ENCODE measurements around the gene TTLL1.

TTLL1 gene

DNA sequence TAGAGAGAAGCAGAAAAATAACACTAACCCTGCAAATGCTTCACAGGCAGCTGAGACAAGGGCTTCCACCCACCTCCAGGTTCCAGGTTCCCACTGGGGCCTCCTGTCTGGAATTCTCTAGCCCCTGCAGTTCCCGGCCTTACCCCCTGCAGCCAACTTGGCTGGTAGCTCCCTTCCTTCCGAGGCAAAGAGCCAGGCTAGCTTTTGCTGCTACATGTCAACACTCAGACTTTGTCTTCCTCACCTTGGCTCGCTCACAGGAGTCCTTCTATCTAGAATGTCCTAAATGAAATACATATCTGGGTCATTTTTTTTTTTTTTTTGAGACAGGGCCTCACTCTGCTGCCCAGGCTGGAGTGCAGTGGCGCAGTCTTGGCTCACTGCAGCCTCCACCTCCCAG lies 9.9 kb upstream of the TTLL1 start:
- peaks cover 4% of the 10 kb centered on the region for H3K27me3 Mint-ChIP-seq
- H3K9me3 Mint-ChIP-seq: peaks cover 13% of the 10 kb centered on the region
- CTCF ChIA-PET: interaction anchor here (0.6 to 1.2 kb wide), 2 partner anchors 9 to 445 kb away, joined by 3 to 4 read pairs; no protein-coding TSS in a partner anchor
- H3K4me1 Mint-ChIP-seq: peaks cover 7% of the 10 kb centered on the region
- H3K27ac Mint-ChIP-seq: no peak overlapping the region
- no peak for DNase-seq
- H3K4me3 Mint-ChIP-seq: no peak overlapping the region
- no peaks in the 10 kb centered on the region for H3K36me3 Mint-ChIP-seq

DNA sequence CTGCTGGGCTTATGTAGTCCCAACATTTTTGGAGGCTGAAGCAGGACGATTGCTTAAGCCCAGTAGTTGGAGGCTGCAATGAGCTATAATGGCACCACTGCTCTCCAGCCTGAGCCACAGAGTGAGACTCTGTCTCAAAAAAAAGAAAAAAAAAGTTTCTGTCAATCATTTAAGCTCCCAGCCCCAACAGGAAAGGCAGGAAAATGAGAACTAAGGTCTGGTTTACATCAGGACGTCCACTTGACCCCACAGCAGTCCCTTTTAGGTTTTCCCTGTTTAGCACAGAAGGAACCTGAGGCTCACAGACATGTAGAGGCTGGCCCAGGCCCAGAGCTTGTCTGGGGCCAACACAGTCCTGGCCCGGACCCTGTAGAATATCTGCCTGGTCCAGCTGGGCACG lies 9.2 kb upstream of the TTLL1 start:
- DNase-seq: no peak
- CTCF ChIA-PET: no interaction called here
- H3K27ac Mint-ChIP-seq: no peak overlapping the region
- H3K4me3 Mint-ChIP-seq: no peak overlapping the region
- peaks cover 4% of the 10 kb centered on the region for H3K27me3 Mint-ChIP-seq
- no peaks in the 10 kb centered on the region for H3K4me1 Mint-ChIP-seq
- peaks cover 13% of the 10 kb centered on the region for H3K9me3 Mint-ChIP-seq
- no peaks in the 10 kb centered on the region for H3K36me3 Mint-ChIP-seq

DNA sequence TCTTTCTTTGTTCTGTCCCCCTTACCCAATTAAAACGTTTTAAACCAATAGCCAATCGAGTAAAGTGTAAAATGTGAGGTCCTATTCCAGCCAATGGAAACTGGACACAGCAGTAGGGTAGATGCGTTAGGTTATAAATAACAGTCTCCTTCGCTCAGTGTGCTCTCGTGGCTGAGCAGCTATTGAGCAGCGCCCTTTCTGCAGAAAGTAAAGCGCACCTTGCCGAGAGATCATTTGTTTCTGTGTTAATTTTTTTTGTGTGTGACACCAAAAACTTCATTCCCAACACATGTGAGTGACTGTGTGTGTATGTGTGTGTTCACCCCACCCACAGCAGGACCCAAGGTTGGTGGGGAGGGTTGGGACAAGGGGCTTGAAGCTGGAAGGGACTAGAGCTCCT lies 7.2 kb upstream of the TTLL1 start:
- CTCF ChIA-PET: no interaction called here
- Mint-ChIP-seq H3K9me3 (peaks cover 13% of the 10 kb centered on the region), H3K27ac (no peak overlapping the region)

DNA sequence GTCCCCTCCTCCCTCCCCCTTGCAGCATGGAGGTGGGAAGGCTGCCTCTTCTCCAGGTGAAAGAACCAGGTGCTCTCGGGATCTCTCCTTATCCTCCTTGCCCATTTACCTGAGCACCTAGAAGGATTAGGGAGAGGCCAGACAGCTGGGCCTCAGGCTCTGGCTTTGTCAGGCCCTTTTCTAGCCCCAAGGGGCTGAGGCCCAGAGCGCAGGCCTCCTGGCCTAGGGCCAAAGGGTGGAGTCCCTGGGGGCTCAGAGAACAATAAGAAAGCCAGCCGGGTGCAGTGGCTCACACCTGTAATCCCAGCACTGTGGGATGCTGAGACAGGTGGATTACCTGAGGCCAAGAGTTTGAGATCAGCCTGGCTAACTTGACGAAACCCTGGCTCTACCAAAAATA lies 5.4 kb upstream of the TTLL1 start:
- DNase-seq: no peak
- no peak overlapping the region for H3K27ac Mint-ChIP-seq
- CTCF ChIA-PET: no interaction called here
- H3K4me1 Mint-ChIP-seq: peaks cover 10% of the 10 kb centered on the region
- no peak overlapping the region for H3K4me3 Mint-ChIP-seq
- H3K27me3 Mint-ChIP-seq: peaks cover 12% of the 10 kb centered on the region
- H3K9me3 Mint-ChIP-seq: peaks cover 13% of the 10 kb centered on the region
- no peaks in the 10 kb centered on the region for H3K36me3 Mint-ChIP-seq

More for the DNA sequence above, 7.2 kb upstream of the TTLL1 start:
- DNase-seq: no peak
- peaks cover 12% of the 10 kb centered on the region for H3K27me3 Mint-ChIP-seq
- no peak overlapping the region for H3K4me3 Mint-ChIP-seq
- H3K4me1 Mint-ChIP-seq: peaks cover 3% of the 10 kb centered on the region
- no peaks in the 10 kb centered on the region for H3K36me3 Mint-ChIP-seq

DNA sequence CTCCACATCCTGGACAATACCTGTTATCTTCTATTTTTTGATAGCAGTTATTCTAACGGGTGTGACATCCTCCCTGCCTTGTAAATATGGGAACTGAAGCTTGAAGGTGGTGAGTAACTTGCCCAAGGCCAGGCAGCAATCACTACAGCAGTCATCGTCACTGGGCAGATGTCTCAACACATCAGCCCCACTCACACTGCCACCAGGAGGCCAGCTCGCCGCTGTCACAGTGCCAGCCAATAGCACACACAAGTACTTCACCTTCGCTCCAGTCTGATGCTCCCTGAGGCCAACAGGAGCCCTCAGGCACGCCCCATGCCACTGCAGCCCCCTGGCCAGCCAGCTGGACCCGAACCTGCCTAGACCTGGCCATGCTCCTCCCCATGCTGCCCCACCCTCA lies 4.9 kb upstream of the TTLL1 start:
- no peak for DNase-seq
- Mint-ChIP-seq H3K36me3 (no peaks in the 10 kb centered on the region), H3K27ac (no peak overlapping the region), H3K27me3 (peaks cover 12% of the 10 kb centered on the region), H3K4me1 (peaks cover 12% of the 10 kb centered on the region), H3K9me3 (peaks cover 13% of the 10 kb centered on the region), H3K4me3 (no peak overlapping the region)
- CTCF ChIA-PET: no interaction called here

DNA sequence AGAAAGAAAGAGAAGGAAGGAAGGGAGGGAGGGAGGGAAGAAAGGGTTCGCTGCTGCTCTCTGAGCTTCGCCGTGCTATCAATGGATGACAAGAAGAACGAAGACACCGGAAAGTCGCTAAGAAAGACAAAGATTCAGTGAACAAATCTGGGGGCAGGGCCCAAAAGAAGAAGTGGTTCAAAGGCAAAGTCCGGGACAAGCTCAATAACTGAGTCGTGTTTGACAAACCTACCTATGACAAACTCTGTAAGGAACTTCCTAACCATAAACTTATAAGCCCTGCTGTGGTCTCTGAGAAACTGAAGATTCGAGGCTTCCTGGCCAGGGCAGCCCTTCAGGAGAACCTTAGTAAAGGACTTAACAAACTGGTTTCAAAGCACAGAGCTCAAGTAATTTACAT lies 2.9 kb upstream of the TTLL1 start:
- no peak for DNase-seq
- no peaks in the 10 kb centered on the region for H3K36me3 Mint-ChIP-seq
- H3K27me3 Mint-ChIP-seq: peaks cover 8% of the 10 kb centered on the region
- CTCF ChIA-PET: interaction anchor here (0.8 to 1.4 kb wide), 4 partner anchors 13 to 471 kb away, joined by 3 to 4 read pairs (median 4); no protein-coding TSS in a partner anchor
- no peak overlapping the region for H3K27ac Mint-ChIP-seq
- peaks cover 18% of the 10 kb centered on the region for H3K4me1 Mint-ChIP-seq
- H3K9me3 Mint-ChIP-seq: peaks cover 13% of the 10 kb centered on the region
- H3K4me3 Mint-ChIP-seq: no peak overlapping the region

DNA sequence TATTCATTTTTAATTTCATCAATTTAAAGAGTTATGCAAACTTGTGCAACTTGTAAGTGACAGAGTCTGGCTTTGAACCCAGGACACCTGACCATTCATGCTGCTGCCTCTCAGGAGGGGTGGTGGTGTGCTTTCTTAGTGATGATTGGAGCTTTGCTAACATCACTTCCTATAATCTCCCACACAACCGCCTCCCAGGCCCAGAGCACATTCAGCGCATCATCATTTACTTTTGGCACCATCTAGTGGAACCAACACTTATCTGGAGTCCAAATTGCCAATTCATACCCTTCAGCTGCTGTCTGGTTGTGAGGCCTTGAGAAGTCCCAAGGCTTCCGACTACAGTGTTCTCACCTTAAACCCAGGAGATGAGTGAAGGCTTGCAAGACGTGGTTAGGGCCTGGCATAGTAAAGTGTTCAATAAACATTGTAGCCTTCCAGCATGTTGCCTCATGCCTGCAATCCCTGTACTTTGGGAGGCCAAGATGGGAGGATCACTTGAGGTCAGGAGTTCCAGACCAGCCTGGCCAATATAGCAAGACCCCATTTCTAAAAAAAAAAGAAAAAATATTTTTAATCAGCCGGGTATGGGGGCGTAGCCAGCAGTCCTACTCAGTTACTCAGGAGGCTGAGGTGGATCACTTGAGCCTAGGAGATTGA lies 1.1 kb upstream of the TTLL1 start:
- peaks cover 25% of the 10 kb centered on the region for H3K4me1 Mint-ChIP-seq
- H3K9me3 Mint-ChIP-seq: no peaks in the 10 kb centered on the region
- CTCF ChIA-PET: interaction anchor here (0.7 to 1.3 kb wide), 13 partner anchors 10 to 469 kb away, joined by 3 to 8 read pairs (median 4); no protein-coding TSS in a partner anchor
- H3K36me3 Mint-ChIP-seq: peaks cover 2% of the 10 kb centered on the region
- H3K27ac Mint-ChIP-seq: peak overlapping the region; percentile 89
- peak overlapping the region; percentile 46 for H3K4me3 Mint-ChIP-seq
- DNase-seq: peak; percentile 68
- peaks cover 8% of the 10 kb centered on the region for H3K27me3 Mint-ChIP-seq

DNA sequence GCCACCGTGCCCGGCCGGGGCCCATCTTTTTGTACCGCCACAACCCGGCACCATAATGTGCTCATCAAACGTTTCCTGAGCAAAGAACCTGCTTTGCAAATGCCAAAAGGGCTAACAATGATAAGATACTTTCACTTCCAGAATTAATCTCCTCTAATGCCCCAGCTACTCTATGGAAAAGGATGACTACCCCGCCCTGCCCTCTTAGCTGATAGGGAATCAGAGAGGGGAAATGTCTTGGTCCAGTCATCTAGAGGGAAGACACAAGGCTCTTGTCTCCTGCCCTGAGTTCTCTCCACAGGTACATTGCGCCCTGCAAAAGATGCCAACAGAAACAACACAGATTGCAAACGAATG lies 586 bp downstream of the TTLL1 start:
- H3K27me3 Mint-ChIP-seq: peaks cover 8% of the 10 kb centered on the region
- no peaks in the 10 kb centered on the region for H3K9me3 Mint-ChIP-seq
- peak overlapping the region; percentile 86 for H3K4me3 Mint-ChIP-seq
- H3K27ac Mint-ChIP-seq: peak overlapping the region; percentile 89
- CTCF ChIA-PET: no interaction called here
- no peak for DNase-seq
- H3K4me1 Mint-ChIP-seq: peaks cover 25% of the 10 kb centered on the region
- peaks cover 2% of the 10 kb centered on the region for H3K36me3 Mint-ChIP-seq

DNA sequence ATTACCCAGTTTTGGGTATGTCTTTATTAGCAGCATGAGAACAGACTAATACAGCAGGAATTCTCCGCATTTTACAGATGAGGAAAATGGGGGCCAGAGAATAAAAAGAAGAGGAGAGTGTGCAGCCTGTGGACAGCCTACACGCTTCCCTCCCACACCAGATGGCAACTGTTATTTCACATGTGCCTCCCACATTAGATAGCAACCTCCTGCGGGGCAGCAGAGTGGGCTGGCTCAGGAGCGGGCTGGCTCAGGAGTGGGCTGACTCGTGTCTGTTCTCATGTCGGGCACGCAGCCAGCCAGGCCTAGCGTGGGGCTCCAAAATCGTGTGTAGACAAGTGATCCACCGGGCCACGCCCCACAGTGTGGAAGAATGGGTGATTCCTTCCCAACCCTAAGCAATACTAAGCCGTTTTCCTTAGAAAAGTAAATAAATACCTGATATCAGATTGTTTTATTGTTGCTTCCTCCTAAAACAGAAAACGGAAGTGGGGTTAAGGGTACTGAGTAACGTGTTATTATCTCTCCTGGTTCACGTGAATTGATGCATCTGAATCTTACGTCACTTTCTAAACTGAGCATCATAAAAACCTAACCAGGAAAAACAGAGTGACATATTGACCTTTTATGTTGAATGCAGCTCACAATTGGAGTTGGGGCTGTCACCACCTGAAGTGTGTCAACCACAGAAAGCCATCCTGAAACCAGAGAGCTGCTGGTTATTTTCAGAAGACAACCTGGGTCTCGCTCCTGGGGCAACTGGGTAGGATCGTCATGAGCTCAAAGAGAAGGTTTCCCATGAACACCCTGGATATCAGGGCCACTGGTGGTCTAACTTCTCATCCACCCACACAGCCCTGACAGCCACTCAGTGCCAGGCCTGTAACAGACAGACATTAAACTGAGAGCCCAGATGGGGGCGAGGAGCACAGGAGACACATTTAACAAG lies 3.3 kb downstream of the TTLL1 start:
- H3K27ac Mint-ChIP-seq: no peak overlapping the region
- H3K4me1 Mint-ChIP-seq: peaks cover 22% of the 10 kb centered on the region
- no peaks in the 10 kb centered on the region for H3K27me3 Mint-ChIP-seq
- CTCF ChIA-PET: interaction anchor here (0.7 kb wide), 1 partner anchor 52 kb away, joined by 3 read pairs; no protein-coding TSS in a partner anchor
- H3K9me3 Mint-ChIP-seq: no peaks in the 10 kb centered on the region
- H3K4me3 Mint-ChIP-seq: no peak overlapping the region
- DNase-seq: no peak
- H3K36me3 Mint-ChIP-seq: peaks cover 2% of the 10 kb centered on the region

DNA sequence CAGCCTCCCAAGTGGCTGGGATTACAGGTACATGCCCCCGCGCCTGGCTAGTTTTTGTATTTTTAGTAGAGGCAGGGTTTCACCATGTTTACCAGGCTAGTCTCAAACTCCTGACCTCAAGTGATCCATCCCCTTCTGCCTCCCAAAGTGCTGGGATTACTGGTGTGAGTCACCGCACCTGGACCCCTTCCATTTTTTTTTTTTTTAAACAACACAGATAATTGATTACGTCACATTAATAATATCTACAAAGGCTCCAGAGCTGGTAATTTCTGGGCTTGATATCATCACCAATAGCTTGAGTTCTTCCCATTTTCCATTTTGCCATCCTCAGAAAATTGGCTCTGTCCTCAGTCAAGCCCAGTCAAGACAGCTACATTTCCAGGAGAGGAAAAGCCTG lies 7.2 kb downstream of the TTLL1 start:
- DNase-seq: no peak
- Mint-ChIP-seq H3K27me3 (no peaks in the 10 kb centered on the region), H3K36me3 (peaks cover 2% of the 10 kb centered on the region), H3K9me3 (no peaks in the 10 kb centered on the region), H3K27ac (no peak overlapping the region), H3K4me1 (peaks cover 6% of the 10 kb centered on the region), H3K4me3 (no peak overlapping the region)
- CTCF ChIA-PET: interaction anchor here (1.1 kb wide), 1 partner anchor 28 kb away, joined by 3 read pairs; no protein-coding TSS in a partner anchor

DNA sequence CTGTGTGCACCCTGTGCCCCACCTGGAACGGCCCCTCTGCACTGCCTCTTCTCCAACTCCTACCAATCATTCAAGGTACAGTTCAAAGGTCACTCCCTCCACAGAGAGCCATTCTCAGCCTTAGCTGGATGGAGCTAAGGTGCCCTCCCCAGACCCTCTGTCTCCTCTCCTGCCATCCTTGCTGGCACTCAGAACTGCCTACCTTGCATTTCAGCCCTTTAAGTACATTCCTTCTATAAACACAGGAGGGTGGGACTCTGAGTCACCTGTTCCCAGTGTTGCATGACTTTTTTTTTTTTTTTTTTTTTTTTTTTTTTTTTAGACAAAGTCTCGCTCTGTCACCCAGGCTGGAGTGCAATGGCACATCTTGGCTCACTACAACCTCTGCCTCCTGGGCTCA lies 8.6 kb downstream of the TTLL1 start:
- CTCF ChIA-PET: no interaction called here
- no peaks in the 10 kb centered on the region for H3K27me3 Mint-ChIP-seq
- H3K4me3 Mint-ChIP-seq: no peak overlapping the region
- H3K9me3 Mint-ChIP-seq: no peaks in the 10 kb centered on the region
- DNase-seq: no peak
- H3K4me1 Mint-ChIP-seq: no peaks in the 10 kb centered on the region
- H3K27ac Mint-ChIP-seq: no peak overlapping the region
- H3K36me3 Mint-ChIP-seq: peaks cover 2% of the 10 kb centered on the region

DNA sequence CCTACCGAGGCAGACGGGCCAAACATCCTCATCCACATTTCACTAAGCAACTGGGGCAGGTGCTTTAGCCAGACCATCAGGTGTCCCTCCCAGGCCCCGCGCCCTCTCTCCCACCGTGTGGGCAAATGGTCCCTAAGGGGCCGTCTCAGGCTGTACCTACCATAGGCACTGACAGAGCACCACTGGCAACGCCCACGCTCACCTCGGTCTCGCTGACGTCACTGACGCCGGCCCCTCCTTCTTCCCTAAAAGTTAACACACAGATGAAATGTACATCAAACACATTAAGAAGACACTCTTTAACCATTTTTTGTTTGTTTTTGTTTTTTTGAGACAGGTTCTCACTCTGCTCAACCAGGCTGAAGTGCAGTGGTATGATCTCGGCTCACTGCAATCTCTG lies 9.4 kb downstream of the TTLL1 start:
- Mint-ChIP-seq H3K4me1 (no peaks in the 10 kb centered on the region), H3K4me3 (no peak overlapping the region), H3K36me3 (no peaks in the 10 kb centered on the region), H3K27ac (no peak overlapping the region), H3K9me3 (no peaks in the 10 kb centered on the region), H3K27me3 (no peaks in the 10 kb centered on the region)
- DNase-seq: no peak
- CTCF ChIA-PET: no interaction called here

DNA sequence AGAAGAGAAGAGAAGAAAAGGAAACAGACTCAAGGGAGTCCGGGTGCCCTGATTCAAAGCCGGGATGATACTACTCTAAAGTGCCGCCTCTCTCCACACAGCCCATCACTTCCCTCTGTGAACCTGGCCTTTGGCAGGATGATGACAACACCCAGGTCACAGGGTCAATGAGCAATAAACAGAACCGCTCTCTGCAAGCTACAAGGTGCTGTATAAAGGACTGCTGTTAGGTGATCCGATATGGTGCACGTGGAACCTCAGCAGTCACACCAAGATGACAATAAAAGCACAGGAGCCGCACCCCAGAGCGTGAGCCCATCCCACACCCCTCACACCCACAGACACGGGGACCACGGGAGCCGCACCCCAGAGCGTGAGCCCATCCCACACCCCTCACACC lies 10.7 kb downstream of the TTLL1 start:
- CTCF ChIA-PET: no interaction called here
- H3K9me3 Mint-ChIP-seq: no peaks in the 10 kb centered on the region

DNA sequence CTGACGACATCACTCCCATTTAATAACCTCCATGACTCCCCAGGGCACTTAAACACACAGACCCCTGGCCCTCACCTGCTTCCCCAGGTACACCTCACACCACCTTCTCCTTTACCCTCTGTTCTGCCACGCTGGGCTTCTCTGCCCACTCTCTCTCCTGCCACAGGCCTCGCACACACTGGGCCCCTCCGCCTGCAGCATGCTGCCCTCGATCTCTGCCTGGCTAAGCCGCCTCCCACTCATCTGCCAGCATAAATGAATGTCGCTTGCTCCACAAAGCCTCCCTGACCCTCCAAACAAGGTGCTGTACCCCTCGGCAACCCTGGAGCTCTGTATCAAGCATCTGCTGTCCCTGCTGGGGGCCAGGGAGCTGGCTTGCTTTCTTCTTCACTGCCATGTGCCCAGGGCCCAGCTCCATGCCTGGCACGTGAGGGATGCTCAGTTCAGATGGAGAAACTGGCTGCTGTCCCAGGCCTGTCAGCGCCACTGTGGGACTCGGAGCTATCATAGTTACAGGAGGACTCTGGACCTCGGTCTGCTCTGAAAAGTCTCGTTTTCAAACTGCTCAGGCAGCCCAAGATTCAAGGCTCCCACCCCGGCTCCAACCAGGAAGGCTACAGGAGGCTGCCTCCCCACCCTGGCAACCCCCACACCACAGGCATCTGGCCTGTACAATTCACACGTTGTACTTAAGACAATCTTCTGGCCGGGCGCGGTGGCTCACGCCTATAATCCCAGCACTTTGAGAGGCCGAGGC lies 11.9 kb downstream of the TTLL1 start:
- H3K27ac Mint-ChIP-seq: no peak overlapping the region
- H3K4me3 Mint-ChIP-seq: no peak overlapping the region
- no peak for DNase-seq
- H3K4me1 Mint-ChIP-seq: no peaks in the 10 kb centered on the region
- no peaks in the 10 kb centered on the region for H3K9me3 Mint-ChIP-seq
- H3K36me3 Mint-ChIP-seq: no peaks in the 10 kb centered on the region
- CTCF ChIA-PET: no interaction called here
- H3K27me3 Mint-ChIP-seq: no peaks in the 10 kb centered on the region

More for the DNA sequence above, 10.7 kb downstream of the TTLL1 start:
- Mint-ChIP-seq H3K4me3 (no peak overlapping the region), H3K4me1 (no peaks in the 10 kb centered on the region), H3K36me3 (no peaks in the 10 kb centered on the region), H3K27me3 (no peaks in the 10 kb centered on the region), H3K27ac (peak overlapping the region; percentile 33)
- DNase-seq: no peak

All from activated naive CD4-positive, alpha-beta T cell treated with anti-CD3 and anti-CD28 coated beads, Interleukin-2, amount 10 ng/mL, durations not matched to agents 7 days and 5 days (primary cell).